ENCODE measurements around the gene ZNF185.

ZNF185 gene

GRCh38 chrX:152897222-152898131, at the start of gene ZNF185:
Gene ZNF185, plus strand, starts transcription at chrX:152898067. Its CDS starts 16,423 bp downstream, at chrX:152914490.
- DNase-seq: no peak

GRCh38 chrX:152850465-152850864, 47.4 kb upstream of the ZNF185 start:
- no peak for DNase-seq

- no peak for DNase-seq
Measured at GRCh38 chrX:152853986-152854385, 43.9 kb upstream of the ZNF185 start.

GRCh38 chrX:152861116-152861515, 36.8 kb upstream of the ZNF185 start:
- DNase-seq: no peak

GRCh38 chrX:152861826-152862225, 36.0 kb upstream of the ZNF185 start:
- DNase-seq: no peak

- DNase-seq: no peak
Measured at GRCh38 chrX:152865232-152865920, 32.5 kb upstream of the ZNF185 start.

- DNase-seq: no peak
Measured at GRCh38 chrX:152866386-152866785, 31.5 kb upstream of the ZNF185 start.

- no peak for DNase-seq
Measured at GRCh38 chrX:152869972-152870371, 27.9 kb upstream of the ZNF185 start.

- DNase-seq: no peak
Measured at GRCh38 chrX:152871260-152871659, 26.6 kb upstream of the ZNF185 start.

GRCh38 chrX:152872522-152872921, 25.3 kb upstream of the ZNF185 start:
- no peak for DNase-seq

- no peak for DNase-seq
Measured at GRCh38 chrX:152873361-152873760, 24.5 kb upstream of the ZNF185 start.

- no peak for DNase-seq
Measured at GRCh38 chrX:152876931-152877840, 20.7 kb upstream of the ZNF185 start.

GRCh38 chrX:152878976-152879755, 18.7 kb upstream of the ZNF185 start:
- no peak for DNase-seq

GRCh38 chrX:152881289-152881688, 16.6 kb upstream of the ZNF185 start:
- DNase-seq: no peak

GRCh38 chrX:152884171-152884570, 13.7 kb upstream of the ZNF185 start:
- DNase-seq: no peak

GRCh38 chrX:152886716-152887115, 11.2 kb upstream of the ZNF185 start:
- DNase-seq: no peak

GRCh38 chrX:152892499-152892898, 5.4 kb upstream of the ZNF185 start:
- DNase-seq: no peak

- DNase-seq: no peak
Measured at GRCh38 chrX:152892999-152893891, 4.6 kb upstream of the ZNF185 start.

- no peak for DNase-seq
Measured at GRCh38 chrX:152893980-152894610, 3.8 kb upstream of the ZNF185 start.

GRCh38 chrX:152895121-152895520, 2.7 kb upstream of the ZNF185 start:
- DNase-seq: no peak
